HG02623 (cell line): Measurements from ENCODE around the gene LRRK1.
"Not testable (repeated sequence)": the region's sequence is repeated elsewhere in the genome, so short reads cannot be mapped to it uniquely, and the experiment has no call there.

Source experiments
- ATAC-seq: cut with Tn5 transposase; IDR thresholded peaks from one replicate; pipeline ENCODE4 v1.9.1; 2021; ENCODE audit warnings: moderate library complexity; ENCODE audit not compliant: unreplicated experiment

The LRRK1 gene

GRCh38 chr15:101066501-101067408 is 147.6 kb downstream of the LRRK1 start:
- no peak for ATAC-seq

- ATAC-seq, result no peak
Measured at GRCh38 chr15:101067660-101068522, 148.7 kb downstream of the LRRK1 start.

- ATAC-seq, result no peak
Measured at GRCh38 chr15:101068523-101068960, 149.4 kb downstream of the LRRK1 start.

- ATAC-seq, result no peak
Measured at GRCh38 chr15:101068961-101069653, 149.9 kb downstream of the LRRK1 start.

GRCh38 chr15:101069654-101069973 is 150.5 kb downstream of the LRRK1 start:
- no peak for ATAC-seq

GRCh38 chr15:101070024-101070423 is 150.9 kb downstream of the LRRK1 start:
- ATAC-seq, result no peak

GRCh38 chr15:101070502-101071273 is 151.5 kb downstream of the LRRK1 start:
- no peak for ATAC-seq

GRCh38 chr15:101071651-101072050 is 152.5 kb downstream of the LRRK1 start:
- ATAC-seq, result no peak

GRCh38 chr15:101072235-101072634 is 153.1 kb downstream of the LRRK1 start:
- not testable (repeated sequence) for ATAC-seq

GRCh38 chr15:101077806-101078668 is 158.9 kb downstream of the LRRK1 start:
- not testable (repeated sequence) for ATAC-seq

GRCh38 chr15:101078669-101079323 is 159.6 kb downstream of the LRRK1 start:
- ATAC-seq, result no peak

GRCh38 chr15:101081900-101082299 is 162.7 kb downstream of the LRRK1 start:
- no peak for ATAC-seq

- ATAC-seq, result no peak
Measured at GRCh38 chr15:101083336-101084045, 164.3 kb downstream of the LRRK1 start.

- ATAC-seq, result no peak
Measured at GRCh38 chr15:101084801-101085200, 165.6 kb downstream of the LRRK1 start.

- ATAC-seq, result no peak
Measured at GRCh38 chr15:101085311-101085700, 166.1 kb downstream of the LRRK1 start.

- ATAC-seq, result no peak
Measured at GRCh38 chr15:101086394-101087171, 167.4 kb downstream of the LRRK1 start.

- no peak for ATAC-seq
Measured at GRCh38 chr15:101087172-101087769, 168.1 kb downstream of the LRRK1 start.
